LNCaP clone FGC (cell line): ENCODE results near the gene SLC38A3.

Source experiments
- DNase-seq: peaks from one replicate; pipeline ENCODE4 v3.0.0-alpha.2; 2011; ENCODE audit warnings: low read depth
- H3K4me3 ChIP-seq: 2 replicates; pipeline ENCODE4 v1.5.1; 2011; ENCODE audit warnings: mild to moderate bottlenecking, low read depth, low read length, control low read depth
- TF ChIP-seq, protein P1 (sequence below): IDR thresholded peaks from 2 replicates; pipeline ENCODE4 v1.5.1; 2012; ENCODE audit warnings: mild to moderate bottlenecking; ENCODE audit not compliant: control insufficient read depth, insufficient read depth; ENCODE audit errors: extremely low read depth

Gene SLC38A3

DNA sequence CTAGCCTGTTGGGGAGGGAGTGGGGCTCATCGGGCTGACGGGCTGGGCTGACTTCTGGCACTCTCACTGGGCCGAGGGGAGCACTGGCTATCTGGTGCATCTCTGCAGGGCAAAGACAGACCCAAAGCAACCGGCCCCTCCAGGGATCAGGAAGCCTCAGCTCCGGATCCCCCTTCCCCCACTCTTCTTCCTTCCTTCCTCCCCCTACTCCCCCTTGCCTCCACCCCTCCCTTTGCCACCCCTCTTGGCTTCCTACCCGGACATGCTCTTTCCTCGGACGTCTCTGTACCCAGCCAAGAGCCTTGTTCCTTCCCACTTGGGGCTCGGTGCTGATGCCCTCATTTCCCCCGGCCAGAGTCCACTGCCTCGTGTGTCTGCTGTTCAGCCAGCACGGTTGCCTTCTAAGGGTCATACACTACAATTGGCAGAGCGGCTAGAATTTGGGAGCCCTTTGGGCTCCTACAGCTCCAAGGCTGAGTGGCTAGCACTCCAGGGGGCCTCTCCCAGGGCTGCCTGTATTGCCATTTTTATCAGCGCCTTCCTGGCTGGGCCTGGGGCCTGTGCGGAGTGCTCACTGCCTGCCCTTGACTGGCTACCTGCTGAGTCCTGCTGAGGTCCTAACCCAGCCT is 39.0 kb upstream of the SLC38A3 start:
- TF ChIP-seq, protein P1, sequence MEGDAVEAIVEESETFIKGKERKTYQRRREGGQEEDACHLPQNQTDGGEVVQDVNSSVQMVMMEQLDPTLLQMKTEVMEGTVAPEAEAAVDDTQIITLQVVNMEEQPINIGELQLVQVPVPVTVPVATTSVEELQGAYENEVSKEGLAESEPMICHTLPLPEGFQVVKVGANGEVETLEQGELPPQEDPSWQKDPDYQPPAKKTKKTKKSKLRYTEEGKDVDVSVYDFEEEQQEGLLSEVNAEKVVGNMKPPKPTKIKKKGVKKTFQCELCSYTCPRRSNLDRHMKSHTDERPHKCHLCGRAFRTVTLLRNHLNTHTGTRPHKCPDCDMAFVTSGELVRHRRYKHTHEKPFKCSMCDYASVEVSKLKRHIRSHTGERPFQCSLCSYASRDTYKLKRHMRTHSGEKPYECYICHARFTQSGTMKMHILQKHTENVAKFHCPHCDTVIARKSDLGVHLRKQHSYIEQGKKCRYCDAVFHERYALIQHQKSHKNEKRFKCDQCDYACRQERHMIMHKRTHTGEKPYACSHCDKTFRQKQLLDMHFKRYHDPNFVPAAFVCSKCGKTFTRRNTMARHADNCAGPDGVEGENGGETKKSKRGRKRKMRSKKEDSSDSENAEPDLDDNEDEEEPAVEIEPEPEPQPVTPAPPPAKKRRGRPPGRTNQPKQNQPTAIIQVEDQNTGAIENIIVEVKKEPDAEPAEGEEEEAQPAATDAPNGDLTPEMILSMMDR, result no peak
- no peak for DNase-seq
- no peak overlapping the region for H3K4me3 ChIP-seq

DNA sequence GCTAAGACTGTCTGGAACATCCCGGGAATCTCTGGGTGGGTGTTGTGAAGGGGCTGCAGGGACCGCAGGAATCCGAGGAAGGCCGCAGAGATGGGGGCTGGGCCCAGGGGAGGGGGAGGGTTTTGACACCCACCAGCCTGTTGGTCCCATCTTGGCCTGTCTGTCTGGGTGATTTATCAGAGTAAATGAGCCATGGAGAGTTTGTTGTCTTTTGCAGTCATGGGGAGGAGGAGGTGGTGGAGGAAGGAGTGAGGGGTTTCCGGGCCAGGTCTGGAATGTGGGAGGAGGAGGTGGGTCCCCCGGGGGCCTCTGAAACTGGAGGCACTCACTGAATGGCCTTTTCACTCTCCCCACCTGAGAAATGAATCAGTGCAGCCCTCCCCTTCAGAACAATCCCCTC is 38.5 kb upstream of the SLC38A3 start:
- DNase-seq, result no peak
- no peak overlapping the region for H3K4me3 ChIP-seq
- TF ChIP-seq, protein P1, result no peak

DNA sequence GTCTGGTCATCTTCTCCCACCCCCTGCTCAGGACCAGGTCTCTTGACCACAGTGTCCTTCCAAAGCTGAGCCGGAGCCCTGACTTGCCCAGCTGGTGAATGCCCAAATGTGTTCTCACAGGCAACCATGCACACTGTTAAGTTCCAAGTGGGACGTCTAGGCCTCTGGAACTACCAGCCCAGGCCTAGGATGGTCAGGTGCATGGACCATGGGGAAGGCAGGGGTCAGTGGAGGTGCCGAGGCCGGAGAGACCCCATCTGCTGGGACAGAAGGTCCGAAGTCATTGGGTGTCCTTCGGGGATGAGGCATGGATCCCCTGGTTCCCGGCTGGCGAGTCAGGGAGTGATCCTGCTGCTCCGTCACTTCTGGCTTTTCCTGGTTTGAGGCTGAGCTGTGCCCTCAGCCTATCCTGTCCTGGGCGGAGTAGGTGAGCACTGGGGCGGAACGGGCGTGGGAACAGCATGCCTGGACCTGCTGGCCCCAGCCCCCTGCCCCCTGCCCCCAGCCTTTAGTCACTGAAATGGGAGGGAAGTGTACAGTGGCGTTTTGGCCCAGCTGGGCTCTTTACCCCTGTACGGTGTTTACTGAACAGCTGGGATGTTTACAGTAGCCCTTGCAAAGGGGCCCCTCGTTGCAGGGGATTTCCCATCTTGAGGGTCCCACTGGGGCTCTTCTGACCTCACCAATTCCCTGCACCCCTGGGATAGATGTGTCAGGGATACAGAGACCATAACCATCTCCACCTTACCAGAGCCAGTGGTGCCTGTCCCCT is 37.8 kb upstream of the SLC38A3 start:
- DNase-seq, result peak; percentile 52
- H3K4me3 ChIP-seq, result no peak overlapping the region; the same call in 1 of the 2 replicates
- TF ChIP-seq, protein P1, result no peak

DNA sequence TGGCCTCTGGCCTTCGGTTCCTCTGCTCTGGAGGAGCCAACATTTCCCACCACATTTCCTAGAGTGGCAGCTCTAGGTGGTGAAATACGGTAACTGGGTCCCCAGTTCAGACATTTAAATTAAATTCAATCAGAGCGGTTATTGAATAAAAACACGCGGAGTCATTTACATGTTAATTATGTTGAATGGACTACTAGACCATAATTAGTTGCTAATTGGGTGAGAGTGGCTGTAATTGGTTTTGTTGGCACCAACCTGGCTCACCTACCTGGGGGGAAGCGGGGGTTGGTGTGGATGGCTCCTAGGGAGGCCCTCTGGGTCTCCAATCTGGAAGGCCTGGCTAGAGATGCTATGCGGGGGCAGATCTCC is 37.2 kb upstream of the SLC38A3 start:
- TF ChIP-seq, protein P1, result no peak
- DNase-seq, result no peak
- no peak overlapping the region for H3K4me3 ChIP-seq

DNA sequence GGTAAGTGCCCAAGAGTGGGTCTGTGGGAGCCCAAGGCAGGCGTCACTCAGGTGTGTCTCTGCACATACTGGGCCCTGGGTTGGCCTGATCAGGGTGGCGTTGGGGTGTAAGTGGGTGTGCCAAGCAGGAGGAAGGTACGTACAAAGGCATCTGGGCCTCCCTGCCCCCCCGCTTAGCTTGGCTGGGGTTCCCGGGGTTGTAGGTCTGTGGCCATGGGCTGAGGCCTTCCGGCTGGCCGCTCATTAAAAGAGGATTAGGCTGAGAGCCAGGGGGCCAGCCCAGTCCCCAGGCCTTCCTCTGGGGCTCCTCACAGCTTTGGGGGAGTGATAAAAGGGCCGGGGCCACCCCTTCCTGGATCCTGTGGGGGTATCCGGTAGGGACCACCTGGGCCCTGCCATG is 36.7 kb upstream of the SLC38A3 start:
- TF ChIP-seq, protein P1, result no peak
- H3K4me3 ChIP-seq, result no peak overlapping the region
- DNase-seq, result no peak

DNA sequence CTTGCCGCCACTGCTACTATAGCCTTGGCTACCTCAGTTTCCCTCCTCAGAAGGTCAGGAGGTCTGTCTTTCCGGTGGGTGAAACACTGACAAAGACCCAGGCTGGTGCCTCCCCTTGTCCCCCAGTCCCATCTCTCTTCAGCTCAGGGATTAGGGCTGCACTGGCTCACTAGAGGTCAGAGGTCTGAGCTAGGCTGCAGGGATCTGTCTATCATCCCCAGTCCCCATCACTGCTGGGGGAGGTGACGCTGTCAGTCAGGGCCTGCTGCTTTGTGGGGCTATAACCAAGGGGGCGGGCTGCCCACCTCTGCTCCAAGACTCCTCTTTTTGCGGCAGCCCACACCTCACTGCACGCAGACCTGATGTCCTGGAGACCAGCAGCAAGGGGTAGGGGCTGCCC is 36.3 kb upstream of the SLC38A3 start:
- H3K4me3 ChIP-seq, result no peak overlapping the region
- TF ChIP-seq, protein P1, result no peak

DNA sequence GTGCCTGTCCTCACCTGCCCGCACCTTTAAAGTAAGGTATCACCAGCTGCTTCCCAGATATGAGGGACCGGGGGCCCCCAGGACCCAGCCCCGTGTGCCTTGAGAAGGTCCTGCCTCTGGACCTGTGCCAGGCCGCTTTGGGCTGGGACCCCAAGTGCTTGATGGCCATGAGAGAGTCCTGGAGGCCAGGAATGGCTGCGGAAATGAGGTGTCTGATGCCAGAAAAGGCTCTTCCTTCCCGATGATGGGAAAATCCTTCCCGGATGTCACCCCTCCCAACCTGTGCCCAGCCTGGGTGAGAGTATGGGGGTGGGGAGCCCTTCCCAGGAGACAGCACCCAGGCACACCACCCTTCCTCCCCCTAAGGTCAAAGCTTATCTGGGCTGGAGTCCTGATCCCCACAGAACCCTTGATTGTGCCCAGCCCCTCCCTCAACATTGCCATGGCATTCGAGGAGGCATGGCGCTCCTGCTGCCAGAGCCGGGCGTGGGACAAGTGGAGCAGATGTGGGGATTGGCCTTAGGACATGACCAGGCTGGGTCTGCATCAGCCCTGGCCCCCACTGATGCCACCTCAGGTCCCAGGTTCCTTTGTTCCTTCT is 35.7 kb upstream of the SLC38A3 start:
- no peak for DNase-seq
- no peak overlapping the region for H3K4me3 ChIP-seq
- TF ChIP-seq, protein P1, result no peak

More for the DNA sequence above, 36.3 kb upstream of the SLC38A3 start:
- DNase-seq, result no peak
